Astrocyte (in vitro differentiated cells and primary cell): ENCODE results near the gene MMD. TPM values are rescaled to one million over a fixed set of nuclear protein-coding genes. Genes with fewer than 3 reads are reported as not detected.

Experiments
- DNase-seq: peaks from one replicate; pipeline ENCODE4 v3.0.0-alpha.2; 2010; ENCODE audit warnings: low read depth
- FAIRE-seq: peaks from 2 replicates; lab custom pipeline; 2011; peaks lifted over from hg19 to GRCh38; lab: Jason Lieb, UNC
- H2AFZ ChIP-seq: 2 replicates; pipeline ENCODE4 v1.6.0; 2012; ENCODE audit warnings: low read depth, low read length, inconsistent platforms
- H3K27ac ChIP-seq: 2 replicates; pipeline ENCODE4 v1.5.1; 2011; ENCODE audit warnings: low read depth, low read length, inconsistent platforms
- H3K27me3 ChIP-seq: 2 replicates; pipeline ENCODE4 v1.6.0; 2011; ENCODE audit warnings: low read length, inconsistent platforms; ENCODE audit not compliant: insufficient read depth
- H3K36me3 ChIP-seq: 2 replicates; pipeline ENCODE4 v1.5.1; 2011; ENCODE audit warnings: low read length, inconsistent platforms; ENCODE audit not compliant: insufficient read depth
- H3K4me1 ChIP-seq: 2 replicates; pipeline ENCODE4 v1.5.1; 2011; ENCODE audit warnings: low read length, inconsistent platforms; ENCODE audit not compliant: insufficient read depth
- H3K4me2 ChIP-seq: 2 replicates; pipeline ENCODE4 v1.6.0; 2012; ENCODE audit warnings: low read length, inconsistent platforms
- H3K4me3 ChIP-seq: 2 replicates; pipeline ENCODE4 v1.5.1; 2011; ENCODE audit warnings: low read depth, mild to moderate bottlenecking, low read length, inconsistent platforms; ENCODE audit not compliant: insufficient read depth
- H3K79me2 ChIP-seq: 2 replicates; pipeline ENCODE4 v1.6.0; 2012; ENCODE audit warnings: mild to moderate bottlenecking, low read length, inconsistent platforms; ENCODE audit not compliant: insufficient read depth
- H3K9ac ChIP-seq: 2 replicates; pipeline ENCODE4 v1.6.0; 2012; ENCODE audit warnings: mild to moderate bottlenecking, low read length, inconsistent platforms
- H3K9me3 ChIP-seq: 2 replicates; pipeline ENCODE4 v1.5.1; 2012; ENCODE audit warnings: low read depth, mild to moderate bottlenecking, low read length, inconsistent platforms; ENCODE audit not compliant: insufficient read depth
- H4K20me1 ChIP-seq: 2 replicates; pipeline ENCODE4 v1.6.0; 2012; ENCODE audit warnings: low read length, inconsistent platforms; ENCODE audit not compliant: insufficient read depth
- H3K27ac Mint-ChIP-seq: one replicate; pipeline ENCODE4 v1.8.0; 2021; ENCODE audit warnings: mild to moderate bottlenecking, mixed read lengths; ENCODE audit not compliant: unreplicated experiment
- H3K27me3 Mint-ChIP-seq: one replicate; pipeline ENCODE4 v1.8.0; 2021; ENCODE audit warnings: low read depth, mixed read lengths; ENCODE audit not compliant: unreplicated experiment
- H3K36me3 Mint-ChIP-seq: one replicate; pipeline ENCODE4 v1.8.0; 2021; ENCODE audit warnings: low read depth, mixed read lengths; ENCODE audit not compliant: unreplicated experiment
- H3K4me1 Mint-ChIP-seq: one replicate; pipeline ENCODE4 v1.8.0; 2021; ENCODE audit warnings: low read depth, mixed read lengths; ENCODE audit not compliant: unreplicated experiment
- H3K4me3 Mint-ChIP-seq: one replicate; pipeline ENCODE4 v1.8.0; 2021; ENCODE audit warnings: mild to moderate bottlenecking, moderate library complexity, mixed read lengths; ENCODE audit not compliant: unreplicated experiment
- H3K9me3 Mint-ChIP-seq: one replicate; pipeline ENCODE4 v1.8.0; 2021; ENCODE audit warnings: mild to moderate bottlenecking, mixed read lengths; ENCODE audit not compliant: unreplicated experiment
- EZH2 ChIP-seq: IDR thresholded peaks from 2 replicates; pipeline ENCODE4 v1.6.1; 2012; ENCODE audit warnings: mild to moderate bottlenecking, low read length, inconsistent platforms; ENCODE audit not compliant: insufficient read depth
- total RNA-seq: library from RNA; stranded (reverse); gene quantifications from 2 replicates; pipeline ENCODE4 v1.2.1, GENCODE V29; 2021
- TF ChIP-seq, protein P1 (sequence below): IDR thresholded peaks from 2 replicates; pipeline ENCODE4 v1.5.1; 2011; ENCODE audit warnings: low read depth, mild to moderate bottlenecking, inconsistent platforms, low read length, moderate library complexity; ENCODE audit not compliant: insufficient read depth

MMD gene
- total RNA-seq, 1 donor from 2014 or later = 8.6 TPM

DNA sequence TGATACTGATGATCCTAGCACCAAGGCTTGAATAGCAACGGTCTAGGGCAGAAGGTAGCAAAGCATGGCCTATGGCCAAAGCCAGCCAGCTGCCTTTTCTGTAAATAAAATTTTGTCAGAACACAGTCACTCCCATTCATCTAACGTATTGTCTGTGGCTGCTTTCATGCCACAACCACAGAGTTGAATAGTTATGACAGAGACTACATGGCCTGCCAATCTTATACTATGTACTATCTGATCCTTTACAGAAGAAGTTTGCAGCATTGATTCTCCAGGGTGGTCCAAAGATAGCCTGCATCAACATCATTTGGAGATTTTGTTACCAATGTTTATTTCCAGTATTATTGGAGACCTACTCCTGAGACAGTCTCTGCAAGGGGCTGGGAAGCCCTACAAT, 19.9 kb upstream of the MMD start:
- Histone ChIP-seq H3K4me3 (no peak overlapping the region), H3K36me3 (no peaks in the 10 kb centered on the region), H3K27me3 (peaks cover 3% of the 10 kb centered on the region), H3K27ac (no peak overlapping the region), H3K9me3 (no peaks in the 10 kb centered on the region), H3K9ac (no peak overlapping the region), H3K4me1 (peaks cover 8% of the 10 kb centered on the region), H2AFZ (no peak overlapping the region), H4K20me1 (no peaks in the 10 kb centered on the region), H3K79me2 (no peaks in the 10 kb centered on the region), H3K4me2 (no peak overlapping the region)
- Mint-ChIP-seq H3K36me3 (no peaks in the 10 kb centered on the region), H3K4me1 (peaks cover 24% of the 10 kb centered on the region), H3K9me3 (peaks cover 2% of the 10 kb centered on the region), H3K4me3 (no peak overlapping the region), H3K27me3 (no peaks in the 10 kb centered on the region), H3K27ac (no peak overlapping the region)
- DNase-seq (no peak), FAIRE-seq (no peak)
- no peak for TF ChIP-seq EZH2
- TF ChIP-seq, protein P1, sequence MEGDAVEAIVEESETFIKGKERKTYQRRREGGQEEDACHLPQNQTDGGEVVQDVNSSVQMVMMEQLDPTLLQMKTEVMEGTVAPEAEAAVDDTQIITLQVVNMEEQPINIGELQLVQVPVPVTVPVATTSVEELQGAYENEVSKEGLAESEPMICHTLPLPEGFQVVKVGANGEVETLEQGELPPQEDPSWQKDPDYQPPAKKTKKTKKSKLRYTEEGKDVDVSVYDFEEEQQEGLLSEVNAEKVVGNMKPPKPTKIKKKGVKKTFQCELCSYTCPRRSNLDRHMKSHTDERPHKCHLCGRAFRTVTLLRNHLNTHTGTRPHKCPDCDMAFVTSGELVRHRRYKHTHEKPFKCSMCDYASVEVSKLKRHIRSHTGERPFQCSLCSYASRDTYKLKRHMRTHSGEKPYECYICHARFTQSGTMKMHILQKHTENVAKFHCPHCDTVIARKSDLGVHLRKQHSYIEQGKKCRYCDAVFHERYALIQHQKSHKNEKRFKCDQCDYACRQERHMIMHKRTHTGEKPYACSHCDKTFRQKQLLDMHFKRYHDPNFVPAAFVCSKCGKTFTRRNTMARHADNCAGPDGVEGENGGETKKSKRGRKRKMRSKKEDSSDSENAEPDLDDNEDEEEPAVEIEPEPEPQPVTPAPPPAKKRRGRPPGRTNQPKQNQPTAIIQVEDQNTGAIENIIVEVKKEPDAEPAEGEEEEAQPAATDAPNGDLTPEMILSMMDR = no peak

DNA sequence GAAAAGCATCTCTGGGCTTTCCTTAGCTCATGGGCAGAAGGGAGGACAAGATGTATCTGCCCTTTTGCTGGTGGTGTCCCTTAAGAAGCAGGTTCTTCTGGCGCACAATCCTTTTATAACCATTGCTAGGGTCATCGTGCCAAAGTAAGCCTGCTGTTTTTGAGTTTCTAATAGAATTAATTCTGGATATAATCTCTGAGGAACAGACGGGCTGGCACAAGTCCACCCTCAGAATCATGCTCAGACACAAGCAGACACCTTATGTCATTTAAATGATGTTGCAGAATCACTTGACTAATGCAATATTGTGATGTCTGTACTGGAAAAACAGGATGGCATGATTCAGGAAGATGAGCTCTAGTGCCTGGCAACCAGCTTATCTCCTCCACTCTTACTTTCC, 18.8 kb upstream of the MMD start:
- Mint-ChIP-seq H3K27ac (no peak overlapping the region), H3K9me3 (peaks cover 2% of the 10 kb centered on the region), H3K27me3 (no peaks in the 10 kb centered on the region), H3K4me3 (no peak overlapping the region), H3K4me1 (peaks cover 22% of the 10 kb centered on the region), H3K36me3 (no peaks in the 10 kb centered on the region)
- no peak overlapping the region for H3K4me2 ChIP-seq
- no peaks in the 10 kb centered on the region for H3K36me3 ChIP-seq
- no peak for FAIRE-seq
- H3K79me2 ChIP-seq = no peaks in the 10 kb centered on the region
- H3K9ac ChIP-seq = no peak overlapping the region
- H3K27me3 ChIP-seq = peaks cover 3% of the 10 kb centered on the region
- no peaks in the 10 kb centered on the region for H4K20me1 ChIP-seq
- H2AFZ ChIP-seq = no peak overlapping the region
- DNase-seq = no peak
- H3K9me3 ChIP-seq = no peaks in the 10 kb centered on the region
- no peak overlapping the region for H3K27ac ChIP-seq
- TF ChIP-seq, protein P1 = no peak
- no peak for TF ChIP-seq EZH2
- no peak overlapping the region for H3K4me3 ChIP-seq
- H3K4me1 ChIP-seq = peaks cover 8% of the 10 kb centered on the region

DNA sequence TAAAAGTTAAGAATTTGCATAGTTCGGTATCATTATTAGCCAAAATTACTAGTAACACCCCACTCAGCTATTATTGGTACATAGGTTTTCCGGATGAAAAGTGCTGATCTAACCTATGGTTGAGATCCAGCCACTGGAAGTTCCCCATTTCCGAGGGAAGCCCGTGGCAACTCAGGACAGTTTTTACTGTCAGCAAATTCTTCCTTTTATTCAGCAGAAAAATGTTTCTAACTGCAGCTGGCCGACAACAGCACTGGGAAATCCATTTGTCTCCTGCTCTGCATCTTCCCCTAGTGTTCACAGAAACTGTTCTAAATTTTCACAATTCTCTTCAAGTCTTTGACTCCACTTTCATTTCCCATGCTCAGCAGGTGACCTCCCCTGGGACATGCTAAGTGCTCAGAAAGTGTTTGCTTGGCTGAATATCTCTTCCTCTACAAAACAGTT, 15.5 kb upstream of the MMD start:
- Histone ChIP-seq H3K27ac (no peak overlapping the region), H3K9me3 (no peaks in the 10 kb centered on the region), H3K4me3 (no peak overlapping the region), H4K20me1 (no peaks in the 10 kb centered on the region), H3K79me2 (no peaks in the 10 kb centered on the region), H2AFZ (no peak overlapping the region), H3K4me2 (no peak overlapping the region), H3K36me3 (no peaks in the 10 kb centered on the region), H3K27me3 (peaks cover 3% of the 10 kb centered on the region), H3K9ac (no peak overlapping the region), H3K4me1 (no peaks in the 10 kb centered on the region)
- H3K9me3 Mint-ChIP-seq = peaks cover 2% of the 10 kb centered on the region
- FAIRE-seq (no peak), DNase-seq (no peak)
- no peak overlapping the region for H3K4me3 Mint-ChIP-seq
- peaks cover 16% of the 10 kb centered on the region for H3K4me1 Mint-ChIP-seq
- no peak overlapping the region for H3K27ac Mint-ChIP-seq
- no peaks in the 10 kb centered on the region for H3K36me3 Mint-ChIP-seq
- no peak for TF ChIP-seq EZH2
- TF ChIP-seq, protein P1 = no peak
- H3K27me3 Mint-ChIP-seq = no peaks in the 10 kb centered on the region
